ENCODE results near the gene TTBK1. TPM values are rescaled to one million over a fixed set of nuclear protein-coding genes. Genes with fewer than 3 reads are reported as not detected.

Gene TTBK1
- total RNA-seq, 1 donor from 2014 or later: 0.34 TPM

DNA sequence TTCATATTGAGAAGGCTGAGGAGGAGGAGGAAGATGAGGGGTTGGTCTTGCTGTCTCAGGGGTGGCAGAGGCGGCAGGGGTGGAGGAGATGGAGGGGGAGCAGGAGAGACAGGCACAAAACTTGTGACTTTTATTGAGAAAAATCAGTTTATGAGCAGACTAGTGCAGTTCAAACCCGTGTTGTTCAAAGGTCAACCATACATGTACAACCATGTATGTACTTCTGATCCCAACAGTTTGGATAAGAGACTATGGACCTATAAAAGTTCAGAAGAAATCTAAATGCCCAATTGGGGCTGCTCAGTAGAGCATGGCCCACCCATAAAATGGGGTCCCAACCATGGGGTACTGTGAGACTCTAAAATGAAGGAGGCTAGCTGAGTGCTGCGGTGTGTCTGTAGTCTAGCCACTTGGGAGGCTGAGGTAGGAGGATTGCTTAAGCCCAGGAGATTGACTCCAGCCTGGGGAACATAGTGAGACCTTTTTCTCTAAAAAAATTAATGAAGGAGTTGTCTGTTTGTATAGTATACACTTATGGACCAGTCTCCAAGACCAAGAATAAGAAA, 47.1 kb downstream of the TTBK1 start:
- TF ChIP-seq, protein P1, sequence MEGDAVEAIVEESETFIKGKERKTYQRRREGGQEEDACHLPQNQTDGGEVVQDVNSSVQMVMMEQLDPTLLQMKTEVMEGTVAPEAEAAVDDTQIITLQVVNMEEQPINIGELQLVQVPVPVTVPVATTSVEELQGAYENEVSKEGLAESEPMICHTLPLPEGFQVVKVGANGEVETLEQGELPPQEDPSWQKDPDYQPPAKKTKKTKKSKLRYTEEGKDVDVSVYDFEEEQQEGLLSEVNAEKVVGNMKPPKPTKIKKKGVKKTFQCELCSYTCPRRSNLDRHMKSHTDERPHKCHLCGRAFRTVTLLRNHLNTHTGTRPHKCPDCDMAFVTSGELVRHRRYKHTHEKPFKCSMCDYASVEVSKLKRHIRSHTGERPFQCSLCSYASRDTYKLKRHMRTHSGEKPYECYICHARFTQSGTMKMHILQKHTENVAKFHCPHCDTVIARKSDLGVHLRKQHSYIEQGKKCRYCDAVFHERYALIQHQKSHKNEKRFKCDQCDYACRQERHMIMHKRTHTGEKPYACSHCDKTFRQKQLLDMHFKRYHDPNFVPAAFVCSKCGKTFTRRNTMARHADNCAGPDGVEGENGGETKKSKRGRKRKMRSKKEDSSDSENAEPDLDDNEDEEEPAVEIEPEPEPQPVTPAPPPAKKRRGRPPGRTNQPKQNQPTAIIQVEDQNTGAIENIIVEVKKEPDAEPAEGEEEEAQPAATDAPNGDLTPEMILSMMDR (IDR thresholded peaks at IDR 0.05; ENCODE audit: unreplicated experiment): no peak
- Mint-ChIP-seq H3K27me3 (ENCODE audit: low read depth) (peaks cover 25% of the 10 kb centered on the region), H3K9me3 (no peaks in the 10 kb centered on the region), H3K4me3 (no peak overlapping the region), H3K36me3 (no peaks in the 10 kb centered on the region), H3K4me1 (no peaks in the 10 kb centered on the region), H3K27ac (no peak overlapping the region)
- no peak for DNase-seq (ENCODE audit: low spot score in 2 of 2, unreplicated experiment in 2 of 2)

DNA sequence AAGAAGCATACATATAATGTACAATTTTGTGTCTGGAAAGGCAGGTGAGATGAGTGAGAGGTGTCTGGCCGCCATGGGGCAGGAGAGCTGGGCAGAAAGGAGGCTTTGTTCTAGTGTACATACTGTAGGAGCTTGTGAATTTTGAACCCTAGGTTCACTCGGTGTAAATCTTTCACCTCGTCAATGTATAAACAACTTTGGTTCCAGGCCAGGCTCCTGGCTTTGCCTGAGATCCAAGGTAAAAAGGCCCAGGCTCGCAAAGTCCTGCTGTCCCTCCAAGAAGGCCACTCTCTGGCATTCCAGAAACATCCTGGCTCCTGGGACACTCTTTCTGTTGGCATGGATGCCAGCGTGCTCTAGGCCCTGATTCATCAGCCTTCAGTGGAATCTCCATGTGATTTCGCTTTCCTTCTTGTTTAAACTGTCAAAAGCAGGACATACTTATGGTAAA, 47.6 kb downstream of the TTBK1 start:
- Mint-ChIP-seq H3K4me1 (no peaks in the 10 kb centered on the region), H3K27ac (no peak overlapping the region), H3K9me3 (no peaks in the 10 kb centered on the region), H3K4me3 (no peak overlapping the region), H3K27me3 (ENCODE audit: low read depth) (peaks cover 20% of the 10 kb centered on the region), H3K36me3 (no peaks in the 10 kb centered on the region)
- DNase-seq (ENCODE audit: low spot score in 2 of 2, unreplicated experiment in 2 of 2): no peak
- TF ChIP-seq, protein P1 (IDR thresholded peaks at IDR 0.05; ENCODE audit: unreplicated experiment): no peak

DNA sequence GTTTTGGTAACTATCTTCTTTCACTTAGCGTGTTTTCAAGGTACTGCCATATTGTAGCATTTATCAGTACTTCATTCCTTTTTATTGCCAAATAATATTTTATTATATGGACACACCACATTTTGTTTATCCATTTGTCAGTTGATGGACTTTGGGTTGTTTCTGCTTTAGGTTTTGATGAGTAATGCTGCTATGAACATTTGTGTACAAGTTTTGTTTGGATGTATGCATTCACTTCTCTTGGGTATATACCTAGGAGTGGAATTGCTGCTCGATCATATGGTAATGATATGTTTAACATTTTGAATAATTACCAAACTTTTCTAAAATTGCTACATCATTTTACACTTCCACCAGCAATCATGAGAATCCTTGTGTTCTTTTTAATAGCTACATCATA, 48.4 kb downstream of the TTBK1 start:
- Mint-ChIP-seq H3K4me1 (no peaks in the 10 kb centered on the region), H3K9me3 (no peaks in the 10 kb centered on the region), H3K36me3 (no peaks in the 10 kb centered on the region), H3K4me3 (no peak overlapping the region), H3K27ac (no peak overlapping the region), H3K27me3 (ENCODE audit: low read depth) (peaks cover 16% of the 10 kb centered on the region)
- no peak for DNase-seq (ENCODE audit: low spot score in 2 of 2, unreplicated experiment in 2 of 2)
- TF ChIP-seq, protein P1 (IDR thresholded peaks at IDR 0.05; ENCODE audit: unreplicated experiment): no peak

DNA sequence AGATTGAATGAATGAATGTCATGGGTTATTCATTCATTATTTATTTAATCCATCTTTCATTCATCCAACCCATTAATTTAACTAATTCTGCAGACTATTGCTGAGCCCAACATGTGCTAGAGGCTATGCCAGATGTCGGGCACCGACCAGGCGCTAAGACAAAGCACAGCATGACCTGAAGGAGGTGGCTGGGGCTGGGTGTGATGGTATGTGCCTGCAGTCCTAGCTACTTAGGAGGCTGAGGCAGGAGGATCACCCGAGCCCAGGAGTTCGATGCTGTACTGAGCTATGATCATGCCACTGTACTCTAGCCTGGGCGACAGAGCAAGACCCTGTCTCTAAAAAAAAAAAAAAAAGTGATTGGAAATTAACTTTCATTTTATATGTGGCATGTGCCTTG, 49.1 kb downstream of the TTBK1 start:
- H3K36me3 Mint-ChIP-seq: no peaks in the 10 kb centered on the region
- no peaks in the 10 kb centered on the region for H3K4me1 Mint-ChIP-seq
- DNase-seq (ENCODE audit: low spot score in 2 of 2, unreplicated experiment in 2 of 2): no peak
- no peak overlapping the region for H3K4me3 Mint-ChIP-seq
- TF ChIP-seq, protein P1 (IDR thresholded peaks at IDR 0.05; ENCODE audit: unreplicated experiment): no peak
- no peak overlapping the region for H3K27ac Mint-ChIP-seq
- peaks cover 10% of the 10 kb centered on the region for H3K27me3 Mint-ChIP-seq (ENCODE audit: low read depth)
- H3K9me3 Mint-ChIP-seq: no peaks in the 10 kb centered on the region

DNA sequence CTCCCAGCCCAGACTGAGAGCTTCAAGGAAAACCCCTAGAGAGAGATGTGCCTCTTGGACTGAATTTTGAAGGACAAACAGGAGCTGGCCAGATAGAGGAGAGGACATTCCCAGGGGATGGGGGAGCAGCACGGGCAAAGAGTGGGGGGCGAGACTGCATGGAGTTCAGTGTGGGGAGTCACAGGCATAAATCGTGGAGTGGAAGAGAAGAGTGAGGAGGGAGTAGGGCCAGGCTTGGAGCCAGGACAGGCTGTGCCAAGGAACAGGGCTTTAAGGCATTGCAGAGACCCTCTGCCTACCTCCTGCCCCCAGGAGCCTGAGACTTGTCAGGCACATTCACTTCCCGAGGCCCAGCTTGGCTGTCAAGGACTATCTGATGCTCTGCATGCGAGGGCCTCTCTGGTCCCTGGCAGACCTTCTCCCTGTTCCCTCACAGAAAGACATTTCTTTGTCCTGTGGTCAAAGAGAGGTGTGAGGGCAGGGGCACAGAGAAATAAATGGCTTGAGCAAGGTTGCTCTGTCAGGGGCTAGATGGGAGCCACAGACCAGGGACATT, 49.6 kb downstream of the TTBK1 start:
- no peak for DNase-seq (ENCODE audit: low spot score in 2 of 2, unreplicated experiment in 2 of 2)
- Mint-ChIP-seq H3K4me1 (no peaks in the 10 kb centered on the region), H3K9me3 (no peaks in the 10 kb centered on the region), H3K27ac (no peak overlapping the region), H3K27me3 (ENCODE audit: low read depth) (peaks cover 7% of the 10 kb centered on the region), H3K36me3 (no peaks in the 10 kb centered on the region), H3K4me3 (no peak overlapping the region)
- TF ChIP-seq, protein P1 (IDR thresholded peaks at IDR 0.05; ENCODE audit: unreplicated experiment): no peak

All from mesothelial cell of epicardium (in vitro differentiated cells).